Osteoblast (primary cell): ENCODE data around the gene TSPAN2. TPM values are rescaled to one million over a fixed set of nuclear protein-coding genes. Genes with fewer than 3 reads are reported as not detected.

ENCODE experiments used
- DNase-seq: peaks from one replicate; pipeline ENCODE4 v3.0.0; 2011; ENCODE audit warnings: low spot score, mixed read lengths; ENCODE audit not compliant: insufficient read length; ENCODE audit errors: missing footprints
- H2AFZ ChIP-seq: 2 replicates; pipeline ENCODE4 v1.6.0; 2011; ENCODE audit warnings: mild to moderate bottlenecking, low read length
- H3K27ac ChIP-seq: 2 replicates; pipeline ENCODE4 v1.5.1; 2011; ENCODE audit warnings: mild to moderate bottlenecking, low read depth, low read length, moderate library complexity
- H3K27me3 ChIP-seq: 2 replicates; pipeline ENCODE4 v1.6.0; 2012; ENCODE audit warnings: mild to moderate bottlenecking, control low read depth, inconsistent platforms, low read length, moderate library complexity; ENCODE audit not compliant: insufficient read depth
- H3K36me3 ChIP-seq: 2 replicates; pipeline ENCODE4 v1.5.1; 2011; ENCODE audit warnings: mild to moderate bottlenecking, low read length, control low read depth, moderate library complexity; ENCODE audit not compliant: insufficient read depth
- H3K4me1 ChIP-seq: 2 replicates; pipeline ENCODE4 v1.5.1; 2011; ENCODE audit warnings: mild to moderate bottlenecking, low read length, control low read depth, moderate library complexity; ENCODE audit not compliant: insufficient read depth
- H3K4me2 ChIP-seq: 2 replicates; pipeline ENCODE4 v1.6.0; 2011; ENCODE audit warnings: mild to moderate bottlenecking, low read length; ENCODE audit not compliant: insufficient read depth
- H3K4me3 ChIP-seq: fragments of 200-600 bp; sonication (generic); 3 replicates; pipeline ENCODE4 v1.5.1; 2012; ENCODE audit warnings: mild to moderate bottlenecking, low read length, inconsistent platforms; ENCODE audit not compliant: insufficient read depth
- H3K79me2 ChIP-seq: 2 replicates; pipeline ENCODE4 v1.6.0; 2012; ENCODE audit warnings: mild to moderate bottlenecking, low read length, control low read depth, inconsistent platforms; ENCODE audit not compliant: insufficient read depth
- H3K9me3 ChIP-seq: 2 replicates; pipeline ENCODE4 v1.5.1; 2011; ENCODE audit warnings: low read depth, low read length, control low read depth
- H4K20me1 ChIP-seq: 2 replicates; pipeline ENCODE4 v1.6.0; 2012; ENCODE audit warnings: mild to moderate bottlenecking, low read length, control low read depth; ENCODE audit not compliant: insufficient read depth
- CTCF ChIP-seq: IDR thresholded peaks from 2 replicates; pipeline ENCODE4 v1.5.1; 2011; ENCODE audit warnings: mild to moderate bottlenecking, low read depth, low read length, moderate library complexity; ENCODE audit errors: extremely low read depth
- total RNA-seq: library from RNA; depleted of rRNA; stranded (reverse); fragments of >200 nt; gene quantifications from 2 replicates; pipeline ENCODE4 v1.2.3, GENCODE V29; 2012

Gene TSPAN2
- total RNA-seq, 1 donor: 1.4 TPM

GRCh38 chr1:115120296-115120695 lies 31.0 kb upstream of the TSPAN2 start:
- H3K9me3 ChIP-seq: peaks cover 3% of the 10 kb centered on the region
- H3K27me3 ChIP-seq: no peaks in the 10 kb centered on the region
- no peaks in the 10 kb centered on the region for H3K79me2 ChIP-seq
- DNase-seq: no peak
- H3K4me2 ChIP-seq: no peak overlapping the region
- no peak for TF ChIP-seq CTCF
- H3K36me3 ChIP-seq: no peaks in the 10 kb centered on the region
- H3K27ac ChIP-seq: no peak overlapping the region
- no peak overlapping the region for H3K4me3 ChIP-seq
- H4K20me1 ChIP-seq: no peaks in the 10 kb centered on the region
- H3K4me1 ChIP-seq: peaks cover 10% of the 10 kb centered on the region
- no peak overlapping the region for H2AFZ ChIP-seq

- Histone ChIP-seq H4K20me1 (no peaks in the 10 kb centered on the region), H3K79me2 (no peaks in the 10 kb centered on the region), H3K36me3 (no peaks in the 10 kb centered on the region), H3K27me3 (no peaks in the 10 kb centered on the region), H3K9me3 (peaks cover 3% of the 10 kb centered on the region), H3K27ac (no peak overlapping the region), H3K4me2 (no peak overlapping the region), H2AFZ (no peak overlapping the region), H3K4me3 (no peak overlapping the region), H3K4me1 (peaks cover 27% of the 10 kb centered on the region)
- no peak for DNase-seq
- TF ChIP-seq CTCF: no peak
Observed at GRCh38 chr1:115118611-115119010, 29.3 kb upstream of the TSPAN2 start.

- no peaks in the 10 kb centered on the region for H3K27me3 ChIP-seq
- DNase-seq: no peak
- H4K20me1 ChIP-seq: no peaks in the 10 kb centered on the region
- H3K4me1 ChIP-seq: peaks cover 28% of the 10 kb centered on the region
- no peak for TF ChIP-seq CTCF
- H3K9me3 ChIP-seq: peaks cover 3% of the 10 kb centered on the region
- H3K4me3 ChIP-seq: no peak overlapping the region
- H3K4me2 ChIP-seq: no peak overlapping the region
- H3K36me3 ChIP-seq: no peaks in the 10 kb centered on the region
- H3K79me2 ChIP-seq: no peaks in the 10 kb centered on the region
- H2AFZ ChIP-seq: no peak overlapping the region
- H3K27ac ChIP-seq: no peak overlapping the region
Observed at GRCh38 chr1:115118086-115118485, 28.8 kb upstream of the TSPAN2 start.

- H3K27me3 ChIP-seq: no peaks in the 10 kb centered on the region
- H3K4me2 ChIP-seq: no peak overlapping the region
- no peaks in the 10 kb centered on the region for H4K20me1 ChIP-seq
- H3K79me2 ChIP-seq: no peaks in the 10 kb centered on the region
- no peaks in the 10 kb centered on the region for H3K36me3 ChIP-seq
- H3K27ac ChIP-seq: no peak overlapping the region
- no peak for TF ChIP-seq CTCF
- H3K9me3 ChIP-seq: peaks cover 3% of the 10 kb centered on the region
- H3K4me1 ChIP-seq: peaks cover 32% of the 10 kb centered on the region
- no peak overlapping the region for H2AFZ ChIP-seq
- H3K4me3 ChIP-seq: no peak overlapping the region
- DNase-seq: no peak
Observed at GRCh38 chr1:115117298-115117697, 28.0 kb upstream of the TSPAN2 start.
